Measurements from ENCODE around the gene SMYD2.

DNA sequence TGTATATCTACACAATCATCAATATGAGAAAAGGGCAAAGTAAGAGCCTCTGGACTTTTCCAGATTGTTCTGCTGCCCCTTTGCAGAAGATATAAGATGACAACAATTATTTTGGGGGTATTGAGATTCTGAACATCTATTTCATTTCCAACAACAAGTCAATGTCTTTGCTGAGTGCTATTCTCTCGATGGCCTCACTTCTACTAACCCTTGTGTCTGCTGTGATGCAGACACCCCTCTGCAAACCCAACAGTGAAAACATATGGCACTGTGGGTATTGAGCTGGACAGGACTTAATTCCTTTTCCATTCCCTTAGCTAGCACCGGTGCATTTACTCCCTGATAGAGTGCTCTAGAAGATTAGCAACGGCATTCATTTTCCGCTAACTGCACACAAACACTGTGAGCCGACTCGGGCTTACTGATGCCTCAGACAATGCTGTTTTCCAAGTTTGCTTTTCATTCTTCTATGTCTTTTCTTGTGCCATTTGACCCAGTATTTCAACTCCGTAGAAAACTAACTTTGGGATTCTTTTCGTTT, 33.4 kb upstream of the SMYD2 start:
- TF ChIP-seq SMAD1 (IDR thresholded peaks at IDR 0.05; ENCODE audit: low read depth, partially characterized antibody) (no peak), POLR2A (IDR thresholded peaks at IDR 0.05; ENCODE audit: low read depth, low read length) (no peak), SIN3A (IDR thresholded peaks at IDR 0.05; ENCODE audit: low read depth, low read length) (no peak), TAF1 (IDR thresholded peaks at IDR 0.05; ENCODE audit: borderline replicate concordance, low read depth, low read length) (no peak), IKZF1 (conservative IDR thresholded peaks at IDR 0.05) (no peak), CHD4 (IDR thresholded peaks at IDR 0.05) (no peak), GABPA (IDR thresholded peaks at IDR 0.05; ENCODE audit: low read depth) (no peak)
- TF ChIP-seq, protein P1, sequence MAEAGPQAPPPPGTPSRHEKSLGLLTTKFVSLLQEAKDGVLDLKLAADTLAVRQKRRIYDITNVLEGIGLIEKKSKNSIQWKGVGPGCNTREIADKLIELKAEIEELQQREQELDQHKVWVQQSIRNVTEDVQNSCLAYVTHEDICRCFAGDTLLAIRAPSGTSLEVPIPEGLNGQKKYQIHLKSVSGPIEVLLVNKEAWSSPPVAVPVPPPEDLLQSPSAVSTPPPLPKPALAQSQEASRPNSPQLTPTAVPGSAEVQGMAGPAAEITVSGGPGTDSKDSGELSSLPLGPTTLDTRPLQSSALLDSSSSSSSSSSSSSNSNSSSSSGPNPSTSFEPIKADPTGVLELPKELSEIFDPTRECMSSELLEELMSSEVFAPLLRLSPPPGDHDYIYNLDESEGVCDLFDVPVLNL (IDR thresholded peaks at IDR 0.05; ENCODE audit: low read depth, low read length): no peak
- TF ChIP-seq, protein P2, sequence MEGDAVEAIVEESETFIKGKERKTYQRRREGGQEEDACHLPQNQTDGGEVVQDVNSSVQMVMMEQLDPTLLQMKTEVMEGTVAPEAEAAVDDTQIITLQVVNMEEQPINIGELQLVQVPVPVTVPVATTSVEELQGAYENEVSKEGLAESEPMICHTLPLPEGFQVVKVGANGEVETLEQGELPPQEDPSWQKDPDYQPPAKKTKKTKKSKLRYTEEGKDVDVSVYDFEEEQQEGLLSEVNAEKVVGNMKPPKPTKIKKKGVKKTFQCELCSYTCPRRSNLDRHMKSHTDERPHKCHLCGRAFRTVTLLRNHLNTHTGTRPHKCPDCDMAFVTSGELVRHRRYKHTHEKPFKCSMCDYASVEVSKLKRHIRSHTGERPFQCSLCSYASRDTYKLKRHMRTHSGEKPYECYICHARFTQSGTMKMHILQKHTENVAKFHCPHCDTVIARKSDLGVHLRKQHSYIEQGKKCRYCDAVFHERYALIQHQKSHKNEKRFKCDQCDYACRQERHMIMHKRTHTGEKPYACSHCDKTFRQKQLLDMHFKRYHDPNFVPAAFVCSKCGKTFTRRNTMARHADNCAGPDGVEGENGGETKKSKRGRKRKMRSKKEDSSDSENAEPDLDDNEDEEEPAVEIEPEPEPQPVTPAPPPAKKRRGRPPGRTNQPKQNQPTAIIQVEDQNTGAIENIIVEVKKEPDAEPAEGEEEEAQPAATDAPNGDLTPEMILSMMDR (IDR thresholded peaks at IDR 0.05 in 2 of 3, conservative IDR thresholded peaks at IDR 0.05 in 1 of 3; ENCODE audit: control insufficient read depth in 2 of 3, extremely low read depth in 1 of 3, insufficient read depth in 1 of 3, low read depth in 3 of 3, low read length in 3 of 3): no peak

Data from GM12878 (cell line).